Measurements from ENCODE around the gene MOV10L1.
A peak's percentile ranks its signal among the peaks of the same experiment; 100 is the strongest.

Gene MOV10L1

DNA sequence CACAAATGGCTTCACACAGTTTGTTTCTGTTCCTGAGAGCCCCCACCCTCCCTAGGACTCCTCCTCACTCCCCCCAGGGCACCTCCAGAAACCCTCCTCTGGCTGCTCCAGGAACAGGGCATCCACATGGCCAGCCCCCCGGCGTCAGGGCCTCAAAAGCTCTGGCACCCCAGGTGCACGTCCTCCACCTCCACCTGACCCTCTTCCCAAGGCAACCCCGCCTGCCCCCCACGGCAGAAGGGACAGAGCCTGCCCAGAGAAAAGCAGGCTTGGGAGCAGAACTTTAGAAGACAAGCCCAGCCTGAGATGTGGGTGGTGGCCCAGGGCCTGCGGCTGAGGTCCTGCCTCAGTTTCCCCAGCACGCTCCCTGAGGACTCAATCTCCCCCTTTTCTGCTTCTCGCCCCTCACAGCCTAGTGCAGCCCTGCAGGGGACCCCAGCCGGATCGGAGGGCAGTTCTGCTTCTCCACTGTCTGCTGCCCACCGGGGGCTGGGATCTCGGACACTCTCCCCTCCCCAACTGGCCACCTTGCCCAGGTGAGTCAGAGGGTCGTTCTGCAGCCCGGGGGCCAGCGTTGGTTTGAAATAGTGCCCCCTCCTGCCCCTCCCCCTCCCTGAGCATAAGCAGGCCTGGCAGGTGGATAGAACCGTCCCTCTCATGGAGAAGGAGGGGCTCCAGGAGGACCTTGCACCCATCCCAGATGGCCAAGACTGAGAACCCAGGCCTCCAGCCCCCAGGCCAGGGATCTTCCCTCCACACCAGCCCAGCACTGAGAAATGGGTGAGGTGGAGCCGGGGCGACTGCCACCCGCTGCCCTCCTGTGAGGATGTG lies 93.5 kb downstream of the MOV10L1 start:
- DNase-seq (ENCODE audit: low read depth, low spot score), result no peak
- H3K27ac ChIP-seq, result no peak overlapping the region

DNA sequence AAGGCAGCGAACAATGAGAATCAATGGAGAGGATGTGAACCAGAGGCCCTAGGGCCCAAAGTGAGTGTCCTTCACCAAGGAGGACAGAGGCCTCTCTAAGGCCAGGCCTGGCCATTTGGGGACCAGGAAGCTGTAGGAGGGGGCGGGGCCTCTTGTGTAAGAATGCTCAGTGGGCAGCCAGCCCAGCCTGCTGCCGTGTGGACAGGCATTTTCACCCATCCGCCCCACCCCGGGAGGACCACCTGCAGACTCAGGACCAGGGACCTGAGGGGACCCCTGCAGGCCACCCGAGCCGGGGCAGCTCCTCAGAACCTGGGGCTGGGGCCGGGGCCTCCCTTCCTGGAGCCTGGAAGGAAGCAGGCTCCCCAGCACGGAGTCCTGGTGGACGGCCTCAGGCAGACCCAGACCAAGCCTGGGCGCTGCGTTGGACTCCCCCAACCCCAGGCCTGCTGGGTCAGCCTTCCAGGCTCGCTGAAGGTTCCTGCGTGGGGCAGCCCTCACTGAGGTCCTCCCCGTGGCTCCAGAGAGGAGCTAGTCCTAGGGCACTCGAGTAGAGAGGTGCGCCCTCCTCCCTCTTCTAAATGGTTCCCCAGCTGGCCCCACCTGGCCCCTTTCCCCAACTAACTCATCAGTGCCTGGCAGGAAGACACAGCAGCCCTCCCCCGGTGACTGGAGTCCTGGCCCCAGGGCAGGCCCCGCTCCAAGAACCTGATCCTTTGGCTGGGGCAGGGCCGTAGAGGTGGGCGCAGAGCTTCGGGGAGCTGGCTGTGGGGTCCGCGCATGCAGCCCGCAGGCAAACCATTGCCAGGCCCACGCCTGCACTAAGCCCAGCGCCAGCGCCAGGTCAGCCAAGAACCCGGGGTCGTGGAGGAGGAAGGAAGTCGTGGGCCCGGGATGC lies 94.4 kb downstream of the MOV10L1 start:
- no peak overlapping the region for H3K27ac ChIP-seq
- DNase-seq (ENCODE audit: low read depth, low spot score), result no peak

DNA sequence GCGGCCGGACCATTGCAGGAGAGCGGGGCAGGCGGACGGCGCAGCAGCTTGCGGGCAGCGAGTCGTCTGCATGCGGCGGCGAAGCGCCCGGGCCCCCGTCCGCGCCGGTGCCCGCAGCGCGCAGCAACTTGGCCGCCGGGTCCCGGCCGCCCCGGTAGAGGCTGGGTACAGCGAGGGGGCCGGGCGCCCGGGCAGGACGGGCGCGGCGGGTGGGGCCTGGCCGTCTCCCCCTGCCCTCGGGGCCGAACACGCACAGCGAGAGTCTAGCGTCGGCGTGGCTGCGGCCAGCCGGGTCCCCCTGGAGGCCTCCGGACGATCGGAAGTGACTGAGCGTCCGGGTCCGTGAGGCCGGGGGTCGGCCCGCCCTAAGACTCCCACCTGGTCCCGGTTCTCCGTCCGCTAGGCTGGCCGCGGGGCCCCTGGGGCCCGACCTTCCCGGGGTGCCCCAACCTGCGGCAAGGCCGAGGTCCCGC lies 95.1 kb downstream of the MOV10L1 start:
- no peak for DNase-seq (ENCODE audit: low read depth, low spot score)
- H3K27ac ChIP-seq, result no peak overlapping the region

DNA sequence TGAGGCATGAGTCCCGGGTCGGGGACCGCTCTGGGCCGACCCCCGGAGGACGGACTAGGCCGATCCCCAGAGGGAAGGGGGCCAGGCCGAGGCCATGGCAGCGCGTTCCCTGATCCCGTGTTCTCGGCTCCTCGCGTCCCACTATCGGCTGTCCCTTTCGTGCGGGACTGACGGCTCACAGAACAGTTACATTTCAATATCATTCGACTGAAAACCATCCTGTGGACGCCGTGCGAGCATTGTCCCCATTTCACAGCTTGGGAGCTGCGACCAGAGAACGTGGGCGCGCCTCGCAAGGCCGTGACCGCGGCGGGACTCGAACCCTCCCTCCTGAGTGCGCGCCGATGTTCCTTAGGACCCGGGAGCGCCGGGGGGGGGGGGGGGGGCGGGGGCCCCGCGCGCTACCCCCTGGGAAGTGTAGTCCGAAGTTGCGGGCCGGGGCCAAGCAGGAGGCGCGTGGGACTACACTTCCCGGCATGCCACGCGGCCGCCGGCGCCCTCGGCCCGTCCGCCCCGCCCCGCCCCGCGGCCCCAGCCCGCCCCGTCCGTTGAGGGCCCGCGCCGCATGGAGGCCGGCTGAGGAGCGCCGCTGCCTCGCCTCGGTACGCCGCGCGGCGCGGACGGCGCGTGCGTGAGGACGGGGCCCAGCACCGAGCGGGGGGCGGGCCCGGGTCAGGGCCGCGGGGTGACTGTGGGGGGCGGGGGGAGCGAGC lies 95.7 kb downstream of the MOV10L1 start, which contains the start of gene TRABD:
TSS of gene TRABD (plus strand) at position 539 of the 713 bp plus-strand sequence. CDS start 7,148 bp downstream, outside the sequence.
- peak; percentile 51 for DNase-seq (ENCODE audit: low read depth, low spot score)
- peak within 1 kb of the TSS; percentile 61 for H3K27ac ChIP-seq

DNA sequence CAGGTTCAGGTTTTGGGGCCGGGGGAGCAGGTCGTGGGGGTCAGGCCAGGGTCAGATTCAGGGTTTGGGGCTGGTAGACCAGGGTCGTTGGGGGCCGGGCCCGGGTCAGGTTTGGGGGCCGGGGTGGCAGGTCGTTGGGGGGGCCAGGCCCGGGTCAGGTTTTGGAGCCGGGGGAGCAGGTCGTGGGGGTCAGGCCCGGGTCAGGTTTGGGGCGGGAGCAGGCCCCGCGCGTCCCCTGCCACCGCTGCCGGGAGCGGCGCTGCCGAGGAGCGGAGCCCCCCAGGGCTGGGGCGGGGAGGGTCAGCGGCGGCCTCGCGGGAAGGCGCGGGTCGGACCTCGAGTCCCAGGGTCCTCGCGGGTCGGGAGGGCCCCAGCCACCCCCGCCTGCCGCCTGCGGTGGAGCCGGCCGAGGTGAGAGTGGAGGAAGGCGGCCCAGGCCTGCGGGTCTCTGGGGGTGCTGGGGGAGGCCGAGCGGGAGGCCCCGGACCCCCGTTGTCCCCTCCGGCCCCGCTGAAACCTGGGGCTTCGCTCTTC lies 96.4 kb downstream of the MOV10L1 start:
- peak overlapping the region; percentile 61 for H3K27ac ChIP-seq
- no peak for DNase-seq (ENCODE audit: low read depth, low spot score)

DNA sequence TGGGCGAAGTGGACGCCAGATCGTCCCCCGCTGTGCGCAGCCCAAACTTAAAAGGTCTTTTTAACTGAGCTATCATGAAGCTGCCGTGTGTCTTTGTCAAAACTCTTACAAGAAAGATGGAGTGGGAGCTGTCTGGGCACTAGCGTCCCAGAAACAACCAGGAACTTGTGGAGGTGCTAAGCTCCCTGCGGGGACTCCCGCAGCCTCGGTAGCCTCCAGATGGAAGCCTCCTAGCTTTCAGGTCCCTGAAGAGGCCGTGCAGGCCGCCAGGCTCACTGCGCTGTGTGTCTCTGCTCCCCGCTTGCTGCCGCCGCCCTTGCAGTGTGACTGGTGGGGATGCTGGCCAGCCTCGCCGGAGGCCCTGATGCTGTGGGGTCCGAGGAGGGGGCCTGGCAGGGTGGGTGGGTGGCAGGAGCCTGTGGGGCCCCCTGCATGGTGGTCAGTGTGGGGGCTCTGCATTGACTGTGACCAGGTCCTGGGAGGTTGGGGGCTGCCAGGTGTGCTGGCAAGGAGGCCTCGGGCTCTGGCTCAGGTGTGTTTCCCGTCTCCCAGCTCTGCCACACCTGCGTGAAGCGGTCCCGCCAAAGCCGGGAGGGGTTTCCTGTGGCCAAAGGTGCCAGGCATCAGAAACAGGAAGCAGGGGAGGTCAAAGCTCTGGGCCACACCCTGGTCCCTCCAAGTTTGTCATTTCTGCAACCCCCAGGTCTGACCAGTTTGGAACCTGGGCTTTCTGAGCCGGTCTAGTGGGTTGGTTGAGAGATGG lies 97.1 kb downstream of the MOV10L1 start:
- DNase-seq (ENCODE audit: low read depth, low spot score), result no peak
- peak overlapping the region; percentile 61 for H3K27ac ChIP-seq

DNA sequence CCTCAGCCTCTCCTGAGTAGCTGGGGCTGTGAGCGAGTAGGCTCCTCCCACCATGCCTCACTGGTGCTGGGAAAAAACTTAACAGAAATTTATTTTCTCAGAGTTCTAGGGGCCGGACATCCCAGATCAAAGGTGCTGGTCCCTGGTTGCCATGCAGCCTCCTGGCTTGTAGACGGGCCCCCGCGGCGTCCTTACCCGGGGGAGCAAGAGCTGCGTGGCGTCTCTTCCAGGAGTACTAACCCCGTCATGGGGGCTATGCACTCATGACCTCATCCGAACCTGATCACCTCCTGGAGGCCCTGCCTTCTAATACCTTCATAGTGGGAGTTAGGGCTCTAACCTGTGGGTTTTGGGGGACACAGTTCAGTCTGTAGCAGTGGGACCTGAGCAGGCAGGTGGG lies 98.5 kb downstream of the MOV10L1 start:
- DNase-seq (ENCODE audit: low read depth, low spot score), result no peak
- H3K27ac ChIP-seq, result no peak overlapping the region

DNA sequence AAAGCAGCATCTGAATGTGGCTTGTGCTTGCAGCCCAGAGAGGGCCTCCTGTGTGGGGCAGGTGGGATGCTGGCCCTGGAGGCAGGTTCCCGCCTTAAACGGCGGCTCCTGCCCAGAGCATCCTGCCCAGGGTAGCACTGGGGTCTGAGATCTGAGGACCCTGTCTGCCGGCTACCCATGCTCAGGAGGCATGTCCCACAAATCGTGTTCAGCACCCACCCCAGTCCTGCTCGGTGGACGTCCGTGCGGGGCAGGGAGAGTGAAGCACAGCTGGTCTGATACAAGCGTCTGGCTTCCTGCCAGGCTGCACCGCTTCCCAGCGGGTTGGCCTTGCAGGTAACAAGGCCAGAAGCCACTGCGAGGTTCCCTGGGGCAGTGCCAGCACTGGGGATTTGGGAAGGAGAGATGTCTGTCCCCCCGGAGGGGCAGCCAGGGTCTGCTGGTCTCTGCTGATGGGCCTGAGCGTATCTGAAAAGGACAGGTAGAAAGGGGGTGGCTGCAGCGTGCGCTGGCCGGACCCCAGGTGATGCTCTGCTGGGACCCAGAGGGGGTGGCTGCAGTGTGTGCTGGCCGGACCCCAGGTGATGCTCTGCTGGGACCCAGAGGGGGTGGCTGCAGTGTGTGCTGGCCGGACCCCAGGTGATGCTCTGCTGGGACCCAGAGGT lies 99.5 kb downstream of the MOV10L1 start:
- no peak for DNase-seq (ENCODE audit: low read depth, low spot score)
- peak overlapping the region; percentile 89 for H3K27ac ChIP-seq

DNA sequence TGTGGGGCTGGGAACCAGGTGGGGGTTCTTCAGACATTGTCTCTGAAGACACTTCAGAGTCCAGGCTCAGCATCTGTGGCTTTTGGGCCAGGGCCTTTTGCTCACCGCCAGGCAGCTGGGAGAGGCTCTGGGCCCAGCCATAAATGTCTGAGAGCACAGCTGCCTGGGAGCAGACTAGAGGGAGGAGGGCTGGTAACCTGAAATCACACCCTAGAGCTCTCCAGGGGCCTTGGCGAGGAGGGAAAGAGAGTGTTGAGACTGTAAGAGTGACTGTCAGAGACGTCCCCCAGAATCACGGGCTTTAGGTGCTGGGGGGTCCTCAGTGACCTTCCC lies 100.0 kb downstream of the MOV10L1 start:
- H3K27ac ChIP-seq, result peak overlapping the region; percentile 89
- DNase-seq (ENCODE audit: low read depth, low spot score), result no peak

DNA sequence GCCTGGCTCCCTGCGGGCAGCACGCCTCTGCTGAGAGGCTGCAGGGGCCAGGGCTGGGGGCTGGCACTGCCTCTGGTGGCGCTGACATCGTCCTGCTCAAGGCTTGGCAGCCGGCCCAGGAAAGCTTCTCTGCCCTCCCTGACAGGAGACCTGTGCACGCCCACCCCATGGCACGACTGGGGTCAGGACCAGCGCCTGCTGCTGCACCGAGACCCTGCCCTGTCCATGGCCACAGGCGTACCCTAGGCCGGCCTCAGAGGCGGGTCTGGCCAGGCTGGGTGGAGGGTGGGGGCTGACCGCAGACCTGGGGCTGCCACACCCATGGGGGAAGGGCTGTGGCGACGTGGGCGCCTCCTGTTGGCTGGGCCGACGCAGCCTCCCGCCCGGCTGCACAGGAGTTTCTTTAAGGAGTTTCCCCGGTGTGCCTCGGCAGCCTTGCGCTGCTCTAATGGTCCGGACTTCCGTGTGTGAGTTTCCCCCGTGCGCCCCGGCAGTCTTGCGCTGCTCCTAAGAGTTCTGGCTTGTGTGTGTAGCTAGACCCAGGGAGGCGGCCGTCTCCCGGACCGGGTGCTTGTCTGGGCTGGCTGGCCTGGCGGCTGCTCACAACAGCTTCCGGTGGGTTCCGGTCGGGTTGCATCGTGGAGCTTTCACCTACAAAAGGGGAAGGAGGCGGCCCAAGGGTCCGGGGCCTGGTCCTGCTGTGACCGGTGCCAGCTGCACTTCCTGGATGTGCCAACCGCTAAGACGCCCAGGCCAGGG lies 100.6 kb downstream of the MOV10L1 start:
- peak; percentile 48 for DNase-seq (ENCODE audit: low read depth, low spot score)
- peak overlapping the region; percentile 89 for H3K27ac ChIP-seq

DNA sequence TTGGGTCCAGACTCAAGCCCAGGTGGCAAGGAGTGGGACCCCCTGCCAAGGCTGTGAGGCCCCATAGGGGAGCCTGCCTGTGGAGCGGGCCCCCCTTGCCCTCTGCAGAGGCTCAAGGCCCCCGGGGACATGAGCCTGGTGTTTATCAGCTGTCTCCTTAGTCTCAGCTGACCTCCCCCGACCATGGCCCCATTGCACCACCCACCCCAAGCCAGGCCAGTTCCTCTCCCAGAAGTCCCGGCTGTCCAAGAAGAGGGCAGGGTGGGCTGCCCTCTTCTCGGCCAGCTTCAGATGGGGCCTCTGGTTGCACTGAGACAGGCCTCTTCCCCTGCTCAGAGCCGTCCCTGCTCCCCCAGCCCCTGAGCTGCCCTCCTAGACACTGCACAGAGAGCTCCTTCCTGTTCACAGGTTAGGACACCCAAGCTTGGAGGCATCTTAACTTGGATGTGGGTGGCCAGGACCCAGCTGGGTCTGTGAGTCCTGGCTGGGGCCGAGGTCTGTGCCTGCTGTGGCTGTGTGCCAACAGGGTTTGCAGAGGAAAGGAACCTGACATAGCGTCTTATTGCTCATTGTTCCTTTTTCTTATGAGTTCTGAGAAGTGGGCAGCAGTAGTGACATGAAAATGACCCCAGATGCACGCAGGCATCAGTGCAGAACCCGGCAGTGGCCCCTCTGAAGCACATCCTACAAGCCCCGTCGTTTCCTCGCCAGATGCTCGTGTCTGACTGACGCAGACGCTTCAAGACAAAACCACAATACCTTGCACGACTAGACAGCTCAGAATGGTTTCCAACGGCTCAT lies 101.3 kb downstream of the MOV10L1 start:
- H3K27ac ChIP-seq, result peak overlapping the region; percentile 89
- no peak for DNase-seq (ENCODE audit: low read depth, low spot score)

DNA sequence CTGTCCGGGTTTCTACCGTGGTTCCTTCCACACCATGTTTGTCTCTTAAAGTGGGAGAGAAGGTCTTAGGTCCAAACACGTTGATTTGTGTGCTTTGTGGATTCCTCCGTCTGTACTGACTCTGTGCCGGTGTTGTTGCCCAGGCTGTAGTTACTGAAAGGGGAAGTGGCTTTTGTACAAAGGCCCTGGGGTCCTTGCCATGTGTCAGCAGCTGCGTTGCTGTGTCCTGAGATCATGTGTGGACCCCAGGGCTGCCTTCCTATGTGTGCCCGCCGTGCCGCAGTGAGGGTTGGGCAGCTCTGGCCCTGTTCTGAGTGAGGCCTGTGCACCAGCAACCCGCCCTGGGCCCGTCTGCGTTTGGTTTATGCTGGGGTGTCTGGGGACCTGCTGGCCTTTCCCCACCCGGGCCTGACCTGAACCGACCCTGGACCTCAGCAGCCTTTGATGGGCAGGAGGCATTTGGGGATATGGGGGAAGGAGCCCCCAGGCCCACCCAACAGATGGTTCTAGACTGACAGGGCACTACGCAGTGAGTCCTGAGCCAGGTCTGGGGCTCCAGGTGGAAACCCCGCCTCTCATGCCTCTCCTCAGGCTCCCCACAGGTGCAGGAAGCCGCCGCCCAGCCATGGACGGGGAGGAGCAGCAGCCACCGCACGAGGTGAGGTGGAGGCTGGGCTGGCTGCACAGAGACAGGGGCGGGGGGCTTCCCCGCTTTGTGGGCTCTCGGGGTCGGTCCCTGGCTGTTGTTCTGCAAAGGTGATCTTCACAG lies 102.8 kb downstream of the MOV10L1 start:
- no peak for DNase-seq (ENCODE audit: low read depth, low spot score)
- peak overlapping the region; percentile 89 for H3K27ac ChIP-seq

DNA sequence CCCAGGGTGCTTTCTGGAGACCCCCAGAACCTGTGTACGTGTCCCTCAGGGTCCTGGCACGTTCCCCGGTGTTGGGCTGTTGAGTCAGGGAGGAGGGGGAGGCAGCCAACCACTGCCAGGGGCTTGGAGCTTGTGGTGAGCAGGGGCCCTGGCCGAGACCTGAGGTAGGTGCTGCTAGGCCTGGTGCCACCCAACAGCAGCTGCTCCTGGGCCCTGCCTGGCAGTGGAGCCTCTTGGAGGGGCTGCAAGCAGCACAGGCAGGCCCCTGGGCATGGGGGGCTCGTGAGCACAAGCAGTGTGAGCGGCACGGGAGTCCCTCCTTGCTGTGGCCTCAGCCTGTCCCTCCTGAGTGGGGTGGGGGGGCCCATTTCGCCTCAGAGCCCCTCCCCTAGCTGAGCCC lies 103.8 kb downstream of the MOV10L1 start:
- no peak for DNase-seq (ENCODE audit: low read depth, low spot score)
- H3K27ac ChIP-seq, result no peak overlapping the region

DNA sequence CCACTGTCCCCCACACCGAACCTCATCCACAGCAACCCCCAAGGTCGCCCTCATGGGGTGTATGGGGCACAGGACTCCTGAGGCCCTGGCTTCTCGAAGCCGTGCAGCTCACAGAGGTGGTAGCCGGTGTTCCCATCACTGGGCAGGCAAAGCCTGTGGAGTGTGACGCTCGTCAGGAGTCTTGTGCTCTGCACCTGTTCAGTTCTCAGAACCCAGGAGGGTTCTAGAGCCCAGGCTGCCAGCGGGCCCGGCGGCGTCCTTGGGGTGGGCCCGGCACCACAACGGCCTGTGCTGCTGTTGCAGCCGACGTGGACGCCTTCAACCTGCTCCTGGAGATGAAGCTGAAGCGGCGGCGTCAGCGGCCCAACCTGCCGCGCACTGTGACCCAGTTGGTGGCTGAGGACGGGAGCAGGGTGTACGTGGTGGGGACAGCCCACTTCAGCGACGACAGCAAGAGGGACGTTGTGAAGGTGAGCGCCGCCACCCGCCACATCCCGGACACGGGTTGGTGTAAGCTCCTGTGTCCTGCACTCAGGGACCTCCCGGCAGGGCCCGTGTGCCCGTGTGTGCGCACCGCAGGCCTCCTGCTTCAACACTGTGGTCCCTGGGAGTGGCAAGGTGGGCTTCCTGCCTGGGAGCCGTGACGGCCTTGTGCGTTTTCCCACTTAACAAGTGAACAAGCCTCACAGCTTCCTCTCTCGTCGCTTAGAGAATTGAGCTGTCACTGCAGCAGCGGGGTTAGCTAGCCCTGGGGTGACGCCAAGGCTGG lies 104.4 kb downstream of the MOV10L1 start:
- DNase-seq (ENCODE audit: low read depth, low spot score), result no peak
- no peak overlapping the region for H3K27ac ChIP-seq

DNA sequence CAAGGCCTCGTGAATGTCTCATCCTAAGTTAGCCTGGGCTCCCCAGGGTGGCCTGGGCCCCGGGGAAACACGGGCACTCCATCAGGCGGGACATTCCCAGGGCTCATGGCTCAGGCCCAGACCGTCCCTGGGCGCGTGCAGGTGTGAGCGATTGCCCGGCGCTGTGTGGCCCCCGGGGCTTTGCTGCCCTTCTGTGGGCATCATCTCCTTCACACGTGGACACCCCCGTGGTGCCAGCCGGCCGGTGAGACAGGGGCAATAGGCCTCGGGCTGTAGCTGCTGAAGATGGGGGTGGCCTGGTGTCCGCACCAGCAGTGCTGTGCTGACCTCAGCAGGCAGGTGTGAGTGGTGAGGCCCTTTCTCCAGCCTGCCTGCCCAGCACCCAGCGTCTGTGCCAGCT lies 106.5 kb downstream of the MOV10L1 start:
- no peak overlapping the region for H3K27ac ChIP-seq
- DNase-seq (ENCODE audit: low read depth, low spot score), result no peak
